HS-5 (cell line): Measurements from ENCODE around the gene THYN1.

Experiments used
- DNase-seq: peaks from one replicate; pipeline ENCODE4 v3.0.0-alpha.2; 2012; ENCODE audit warnings: low read depth

Gene THYN1

GRCh38 chr11:134223121-134223520, 30.0 kb downstream of the THYN1 start:
- no peak for DNase-seq

- no peak for DNase-seq
Measured at GRCh38 chr11:134216816-134217215, 36.3 kb downstream of the THYN1 start.

GRCh38 chr11:134215836-134216235, 37.3 kb downstream of the THYN1 start:
- no peak for DNase-seq

- no peak for DNase-seq
Measured at GRCh38 chr11:134207538-134208239, 45.5 kb downstream of the THYN1 start.

GRCh38 chr11:134206185-134206584, 47.0 kb downstream of the THYN1 start:
- DNase-seq, result no peak

- no peak for DNase-seq
Measured at GRCh38 chr11:134205729-134206128, 47.4 kb downstream of the THYN1 start.

- DNase-seq, result no peak
Measured at GRCh38 chr11:134202661-134203060, 50.5 kb downstream of the THYN1 start.

- DNase-seq, result no peak
Measured at GRCh38 chr11:134200688-134201087, 52.5 kb downstream of the THYN1 start.

- DNase-seq, result no peak
Measured at GRCh38 chr11:134199531-134199930, 53.6 kb downstream of the THYN1 start.
